GF-D8 (cell line): ENCODE results near the gene MRPS14.

Source experiments
- DNase-seq: peaks from one replicate; lab custom pipeline; 2025; lab: John Stamatoyannopoulos, UW

Gene MRPS14

GRCh38 chr1:174984952-174985351, 38.3 kb downstream of the MRPS14 start:
- DNase-seq, result no peak

DNA sequence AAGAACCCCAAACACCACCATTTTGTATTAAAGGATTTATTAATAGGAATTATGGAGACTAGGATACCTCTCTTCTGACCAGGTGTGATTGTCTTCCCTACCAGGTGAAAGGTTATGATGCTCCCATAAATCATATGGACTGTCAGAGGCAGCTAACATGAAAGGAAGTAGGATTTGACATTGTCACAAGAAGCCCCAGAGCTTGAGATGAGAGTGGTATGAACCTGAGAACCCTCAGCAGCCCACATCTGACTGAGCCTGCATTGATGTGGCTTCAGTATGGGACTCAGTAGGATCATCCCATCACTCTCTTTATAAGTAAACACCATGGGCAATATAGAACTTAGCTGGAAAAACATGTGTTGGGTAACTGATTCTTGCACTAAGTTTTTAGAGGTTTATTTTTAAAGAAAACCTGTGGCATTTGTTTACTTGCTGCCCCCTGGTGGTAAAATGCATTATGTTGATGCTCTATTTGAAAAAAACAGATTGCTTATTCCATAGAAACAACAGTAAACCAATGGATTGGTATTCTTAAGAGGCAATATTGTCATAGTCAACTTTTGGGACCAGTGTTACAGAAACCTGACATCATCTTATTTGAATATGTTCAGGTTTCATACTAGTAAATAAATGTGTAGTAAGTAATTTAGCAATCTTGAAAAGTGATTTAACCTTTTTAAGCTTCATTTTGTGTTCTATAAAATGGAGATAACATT, 40.1 kb downstream of the MRPS14 start:
- no peak for DNase-seq

DNA sequence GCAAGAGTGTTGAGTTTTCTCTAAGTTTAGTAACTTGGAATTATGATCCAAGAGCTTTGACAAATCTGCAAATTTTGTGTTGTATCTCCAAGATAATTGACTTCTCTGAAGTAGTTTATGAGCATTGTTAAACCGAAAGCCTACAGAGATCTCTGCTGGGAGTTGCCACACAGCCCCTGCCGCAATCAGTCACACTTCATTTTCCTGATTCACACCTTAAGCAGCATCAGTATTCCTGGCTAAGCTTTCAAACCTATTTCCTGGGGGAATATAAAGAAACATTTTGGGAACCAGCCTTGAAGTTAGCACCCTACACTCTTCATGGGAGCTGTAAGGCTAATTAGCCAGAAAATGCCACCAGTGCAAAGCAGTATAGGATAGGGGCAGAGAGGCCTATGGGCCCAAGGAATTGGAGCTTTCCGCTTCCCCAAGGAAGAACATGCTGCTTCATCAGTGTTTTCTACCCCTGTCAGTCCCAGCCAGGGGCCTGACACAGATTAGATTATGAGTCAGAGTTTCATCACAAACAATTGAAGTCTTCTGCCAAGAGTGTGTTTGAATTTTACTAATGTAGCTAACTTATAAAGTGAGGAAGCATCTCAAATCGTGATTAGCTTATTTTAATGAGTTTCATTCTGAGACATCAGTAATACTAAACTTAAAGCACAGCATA, 46.7 kb downstream of the MRPS14 start:
- no peak for DNase-seq

GRCh38 chr1:174975764-174976163, 47.5 kb downstream of the MRPS14 start:
- no peak for DNase-seq

GRCh38 chr1:174974711-174975119, 48.5 kb downstream of the MRPS14 start:
- no peak for DNase-seq

- no peak for DNase-seq
Measured at GRCh38 chr1:174971902-174972301, 51.3 kb downstream of the MRPS14 start.

DNA sequence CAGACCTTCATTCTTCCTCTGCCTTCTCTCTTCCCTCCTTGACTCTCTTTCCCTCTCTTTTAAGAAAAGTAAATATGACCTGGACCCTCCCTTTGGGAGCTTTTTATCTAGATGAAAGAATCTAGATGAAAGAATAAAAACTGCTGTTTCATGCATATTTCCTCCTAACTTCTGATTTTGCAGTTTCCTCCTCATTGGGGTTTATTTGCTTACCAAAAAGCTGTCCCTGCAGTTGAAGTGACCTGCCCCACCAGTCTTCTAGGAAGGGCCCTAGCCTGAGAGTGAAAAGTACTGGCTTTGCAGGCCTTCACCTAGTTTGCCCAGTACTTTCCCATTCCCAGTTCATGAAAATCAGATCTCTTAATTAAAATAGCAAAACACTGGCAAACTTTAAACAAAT, 51.8 kb downstream of the MRPS14 start:
- DNase-seq, result no peak

DNA sequence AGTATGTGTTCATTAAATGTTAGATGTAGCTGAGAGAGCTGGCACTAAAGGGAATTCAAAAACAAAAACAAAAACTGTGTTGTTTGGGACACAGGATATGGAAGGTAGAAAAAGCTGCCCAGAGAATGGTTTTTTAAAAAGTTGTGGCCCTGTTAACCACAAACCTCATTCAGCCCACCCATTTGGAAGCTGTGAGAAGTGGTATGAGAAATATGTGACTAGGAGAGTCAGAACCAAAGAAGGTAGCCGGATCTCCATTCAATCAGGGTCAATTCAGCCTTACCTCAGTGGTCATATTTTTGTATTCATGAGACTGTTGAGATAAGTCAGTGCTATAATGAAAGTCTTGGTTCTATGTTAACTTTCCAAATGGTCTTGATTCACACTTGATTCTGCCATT, 53.2 kb downstream of the MRPS14 start:
- no peak for DNase-seq

DNA sequence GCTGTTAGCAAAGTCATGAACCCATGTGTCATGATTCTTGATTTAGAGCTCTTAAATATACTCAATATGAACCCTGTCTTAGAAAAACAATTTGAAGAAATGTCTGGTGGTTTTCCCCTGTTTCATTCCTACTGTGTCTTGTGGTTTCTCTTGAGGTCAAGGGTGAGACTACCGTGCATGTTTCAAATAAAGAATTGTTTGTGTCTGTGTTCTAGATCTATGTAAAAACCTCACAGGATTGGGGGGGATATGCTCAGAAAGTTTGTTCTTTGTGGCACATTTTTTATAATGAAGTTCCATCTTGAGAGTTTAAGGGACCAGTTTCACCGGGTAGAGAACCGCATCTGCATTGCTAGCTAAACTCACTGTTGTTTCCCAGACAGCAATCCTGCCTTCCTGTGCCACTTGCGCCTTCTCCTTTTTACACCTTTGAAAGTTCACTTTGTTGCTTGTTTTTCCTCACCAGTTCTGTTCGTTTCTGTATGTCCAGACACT, 54.4 kb downstream of the MRPS14 start:
- no peak for DNase-seq

DNA sequence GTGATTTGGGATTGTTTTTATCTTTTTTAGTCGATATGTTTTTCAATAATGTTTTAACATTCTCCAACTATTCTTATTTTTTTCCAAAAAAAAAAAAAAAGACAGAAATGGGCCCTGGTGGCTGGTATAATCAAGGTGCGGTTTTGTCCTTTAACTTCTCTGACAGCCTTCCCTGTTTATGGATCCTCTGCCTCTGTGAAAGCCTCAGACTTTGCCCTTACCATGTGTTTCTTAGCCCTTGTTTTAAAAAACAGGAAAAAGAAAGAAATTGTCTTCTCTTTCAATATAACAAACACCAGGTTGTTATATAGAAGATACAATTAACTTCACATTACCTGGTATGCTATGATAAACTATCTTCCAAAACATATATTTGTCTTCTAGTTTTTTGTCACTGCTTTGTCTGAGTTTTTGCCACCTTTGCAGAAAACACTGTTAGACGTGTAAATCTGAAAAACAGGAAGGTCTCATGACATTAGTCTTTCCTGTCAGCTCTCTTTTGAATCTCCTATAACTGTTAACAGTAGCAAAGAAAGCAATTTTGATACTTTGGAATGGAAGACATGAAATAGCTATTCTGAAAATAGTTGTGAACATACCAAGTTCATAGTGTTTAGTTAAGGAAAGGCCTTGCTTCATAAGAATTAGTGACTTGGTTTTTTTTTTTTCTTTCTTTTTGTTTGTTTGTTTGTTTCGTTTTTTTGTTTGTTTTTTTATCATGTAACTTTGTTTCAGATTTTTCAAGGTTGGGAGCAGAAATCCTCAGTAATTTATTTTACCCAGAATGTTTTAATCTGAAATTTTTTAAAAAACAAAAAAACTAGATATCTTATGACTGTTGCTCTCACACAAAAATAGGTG, 55.1 kb downstream of the MRPS14 start:
- DNase-seq, result no peak

- peak; percentile 15 for DNase-seq
Measured at GRCh38 chr1:174966008-174966572, 57.1 kb downstream of the MRPS14 start.

DNA sequence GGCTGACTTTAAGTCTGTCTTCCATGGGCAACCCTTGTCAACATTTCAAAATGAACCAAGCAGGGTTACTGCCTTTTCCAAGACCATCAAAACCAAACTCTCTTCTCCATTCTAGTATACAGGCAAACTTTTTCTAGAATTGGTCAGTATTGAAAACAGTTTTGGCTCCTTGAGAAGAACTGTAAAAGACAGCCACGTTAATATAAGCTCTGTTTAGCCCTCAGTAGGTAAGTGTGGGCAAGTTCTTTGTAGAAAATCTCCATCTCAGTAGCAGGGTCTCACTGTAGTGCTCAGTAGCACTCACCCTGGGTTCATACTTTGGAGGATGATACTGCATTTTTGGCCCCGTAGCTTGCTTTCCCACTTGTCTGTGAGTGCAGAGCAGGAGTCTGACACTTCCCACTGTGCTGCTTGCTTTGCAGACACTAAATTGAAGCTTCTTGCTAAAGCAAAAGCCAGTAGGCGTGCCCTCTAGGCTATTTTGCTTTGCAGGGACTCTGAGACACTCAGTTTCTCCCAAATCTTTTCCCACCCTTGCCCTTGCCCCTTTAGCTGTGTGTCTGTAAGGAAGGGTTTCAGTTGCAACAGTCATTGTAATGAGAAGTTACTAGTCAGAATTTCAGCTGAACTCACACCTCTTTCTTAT, 57.7 kb downstream of the MRPS14 start:
- DNase-seq, result peak; percentile 28

DNA sequence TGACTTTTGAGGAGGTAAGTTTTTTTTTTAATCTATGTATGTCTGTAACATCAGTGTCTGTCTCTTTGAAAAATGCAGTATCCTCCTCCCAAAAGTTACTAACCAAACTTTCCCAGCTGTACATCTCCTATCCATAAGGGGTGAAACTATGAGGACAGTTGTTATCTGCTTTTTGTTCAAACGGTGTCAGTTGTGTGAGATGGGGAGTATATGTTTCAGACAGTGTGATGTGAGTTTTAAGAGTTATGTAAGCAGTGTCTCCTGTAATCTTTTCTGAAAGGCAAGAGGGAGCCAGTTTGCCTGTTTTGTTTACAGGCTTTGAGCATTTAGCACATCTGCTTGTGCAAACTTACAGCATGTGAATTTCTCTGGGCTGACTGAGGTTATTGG, 58.3 kb downstream of the MRPS14 start:
- no peak for DNase-seq

GRCh38 chr1:174964261-174964971, 58.8 kb downstream of the MRPS14 start:
- peak; percentile 68 for DNase-seq

DNA sequence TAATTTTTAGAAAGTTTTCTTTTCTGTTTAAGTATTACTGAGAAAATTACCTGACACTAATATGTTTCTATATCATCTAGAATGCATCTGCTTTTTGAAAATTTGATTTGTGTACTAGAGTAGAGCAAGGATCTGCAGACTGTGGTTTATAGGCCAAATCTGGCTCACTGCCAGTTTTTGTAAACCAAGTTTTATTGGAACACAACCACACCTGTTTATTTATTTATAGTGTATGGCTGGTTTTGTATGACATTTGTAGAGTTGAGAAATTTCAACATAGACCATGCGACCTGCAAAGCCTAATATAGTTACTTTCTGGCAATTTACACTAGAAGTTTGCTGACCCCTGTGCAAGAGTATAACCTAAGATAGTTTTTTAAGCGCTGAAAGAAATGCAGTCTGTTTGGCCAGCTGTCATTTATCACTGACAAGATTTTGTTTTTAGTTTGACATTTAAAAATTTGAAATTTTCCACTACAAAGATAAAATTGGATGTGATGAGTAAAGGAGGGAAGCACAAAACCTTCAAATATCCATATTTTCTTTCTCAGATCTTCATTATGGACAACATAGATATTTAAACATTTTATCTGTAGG, 59.6 kb downstream of the MRPS14 start:
- no peak for DNase-seq
